Adipose tissue (tissue), 3 donors: Measurements from ENCODE around the gene KIF6. TPM values are rescaled to one million over a fixed set of nuclear protein-coding genes. Genes with fewer than 3 reads are reported as not detected.

Experiments used
- H3K27ac ChIP-seq: one replicate; pipeline ENCODE4 v1.5.1; 2013; ENCODE audit warnings: low read depth, low read length
- WGBS, 3 donors: extraction: QIAGEN DNeasy Blood & Tissue Kit; methylation state at CpG; one replicate each; pipeline ENCODE4 v1.1.7; 2013; 5-methylcytosine and 5-hydroxymethylcytosine counted together
- polyA plus RNA-seq, 3 donors: library from polyadenylated mRNA; stranded (reverse); fragments of 200-250 nt; gene quantifications; one replicate each; pipeline ENCODE4 v1.2.3, GENCODE V29; 2013
- donor health status: healthy with polysubstance abuse.
- donor health status: Bipolar disorder and iron deficiency.
- donor health status: healthy.

KIF6 gene
- polyA plus RNA-seq, 3 donors = 0.10 to 0.31 TPM; not detected in 1

DNA sequence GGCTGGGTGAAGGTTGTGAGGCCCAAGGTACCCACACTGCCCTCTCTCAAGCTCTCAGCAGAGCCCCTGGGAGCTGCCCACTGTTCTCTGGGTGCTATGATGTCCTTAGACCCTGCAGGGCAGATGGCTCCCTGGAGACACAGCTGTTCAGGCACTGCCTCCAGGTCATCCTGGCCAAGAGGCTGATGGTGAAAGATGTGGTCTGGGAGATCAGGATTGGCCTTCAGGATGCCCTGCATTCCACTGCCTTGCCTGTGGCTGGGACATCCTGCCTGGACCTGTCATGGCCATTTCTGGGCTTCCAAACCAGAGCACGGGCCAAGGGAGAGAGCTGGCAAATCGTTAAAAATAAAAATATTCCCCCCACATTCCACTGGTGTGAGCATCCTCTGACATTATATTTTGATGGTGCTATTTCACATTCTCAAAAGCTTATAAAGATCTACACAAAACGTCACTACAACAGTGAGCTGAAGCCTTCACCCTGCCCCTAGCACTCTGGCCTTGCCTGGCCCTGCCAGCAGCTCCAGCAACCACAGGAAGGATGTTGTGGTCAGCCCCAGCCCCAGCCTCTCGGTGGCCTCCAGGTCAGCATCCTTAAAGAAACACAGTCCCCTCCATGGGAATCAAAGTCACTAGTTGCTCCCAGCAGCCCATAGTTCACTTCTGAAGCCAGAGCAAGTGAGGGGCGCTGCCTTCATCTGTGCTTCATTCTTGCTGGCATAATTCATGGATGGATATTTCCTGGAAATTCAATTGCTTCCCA lies 389.2 kb downstream of the KIF6 start:
- H3K27ac ChIP-seq = no peak overlapping the region
- WGBS, 3 donors = 25 to 78% (median 29%) methylated on average over 5 of the region's 5 CpGs

DNA sequence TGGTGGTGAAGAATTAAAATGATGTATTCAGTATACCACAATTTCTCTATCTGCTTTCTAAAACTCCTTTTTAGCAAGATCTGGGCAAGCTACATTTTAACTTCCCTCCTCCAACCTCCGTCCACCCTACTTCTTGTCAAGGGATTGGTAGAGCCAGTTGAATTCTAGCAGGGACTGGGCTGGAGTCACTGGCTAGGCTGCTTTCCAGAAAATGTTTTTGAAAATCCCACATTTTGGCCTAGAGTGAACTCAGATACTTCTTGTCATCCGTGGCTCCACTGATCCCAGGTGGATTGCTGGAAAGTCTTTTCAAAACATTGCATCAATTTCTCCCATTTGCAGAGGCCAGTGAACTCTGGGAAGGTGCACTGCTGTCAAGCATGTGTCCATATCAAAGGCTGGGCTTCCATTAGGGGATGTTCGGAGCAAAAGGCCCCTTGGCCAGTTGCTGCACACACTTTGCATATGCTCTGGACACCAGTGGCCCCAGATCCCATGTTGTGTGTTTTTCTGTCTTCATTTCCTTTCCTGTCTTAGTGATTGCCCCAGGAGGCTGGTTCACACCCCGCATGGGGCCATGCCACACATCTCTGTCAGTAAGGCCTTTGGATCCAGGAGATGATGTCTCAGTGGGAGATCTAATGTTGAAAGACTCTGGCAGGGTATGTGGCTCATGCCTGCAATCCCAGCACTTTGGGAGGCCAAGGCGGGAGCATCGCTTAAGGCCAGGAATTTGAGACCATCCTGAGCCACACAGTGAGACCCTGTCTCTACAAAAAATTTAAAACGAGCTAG lies 391.4 kb downstream of the KIF6 start:
- no peak overlapping the region for H3K27ac ChIP-seq
- 71 to 78% (median 71%) methylated on average over 7 of the region's 7 CpGs for WGBS, 3 donors

DNA sequence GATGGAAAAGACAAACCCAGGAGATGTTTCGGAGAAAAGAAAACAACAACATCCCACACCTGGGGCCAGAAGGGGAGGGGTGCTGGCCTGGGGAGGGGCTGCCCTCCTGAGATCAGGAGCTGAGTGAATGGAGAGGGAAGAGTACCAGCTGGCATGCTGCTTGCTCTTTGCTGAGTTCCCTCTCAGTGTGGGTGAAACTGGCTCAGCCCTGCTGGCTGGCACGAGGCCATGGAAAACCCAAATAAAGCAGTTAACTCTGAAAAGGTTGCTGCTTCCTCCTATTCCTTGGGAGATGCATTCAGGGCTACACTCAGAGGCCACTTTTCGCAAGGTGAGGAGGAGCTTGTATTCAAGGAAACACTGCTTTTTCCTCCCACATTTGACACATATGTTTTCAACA lies 394.7 kb downstream of the KIF6 start:
- H3K27ac ChIP-seq = no peak overlapping the region
- WGBS, 3 donors = 43 to 50% (median 47%) methylated on average over 3 of the region's 3 CpGs

DNA sequence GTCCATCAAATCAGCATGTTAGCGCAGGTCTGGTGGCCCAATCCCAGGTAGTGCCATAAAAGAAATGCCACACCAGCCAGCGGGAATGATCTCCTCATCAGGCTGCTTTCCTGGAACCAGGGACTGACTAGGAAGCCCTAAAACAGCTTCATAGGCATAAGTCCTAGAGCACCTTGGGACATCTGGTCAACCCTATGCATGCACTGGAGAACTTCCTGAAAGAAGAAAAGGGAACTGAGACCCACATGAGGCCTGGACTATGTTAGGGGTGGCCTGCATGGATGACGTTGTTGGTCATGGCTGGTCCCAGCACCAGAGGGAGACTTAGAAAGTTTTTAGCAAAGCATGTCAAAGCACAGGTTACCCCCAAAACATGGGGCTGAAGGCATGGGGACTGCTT lies 395.2 kb downstream of the KIF6 start:
- H3K27ac ChIP-seq = no peak overlapping the region
- WGBS, 3 donors = 74 to 90% (median 74%) methylated on average over 3 of the region's 3 CpGs

DNA sequence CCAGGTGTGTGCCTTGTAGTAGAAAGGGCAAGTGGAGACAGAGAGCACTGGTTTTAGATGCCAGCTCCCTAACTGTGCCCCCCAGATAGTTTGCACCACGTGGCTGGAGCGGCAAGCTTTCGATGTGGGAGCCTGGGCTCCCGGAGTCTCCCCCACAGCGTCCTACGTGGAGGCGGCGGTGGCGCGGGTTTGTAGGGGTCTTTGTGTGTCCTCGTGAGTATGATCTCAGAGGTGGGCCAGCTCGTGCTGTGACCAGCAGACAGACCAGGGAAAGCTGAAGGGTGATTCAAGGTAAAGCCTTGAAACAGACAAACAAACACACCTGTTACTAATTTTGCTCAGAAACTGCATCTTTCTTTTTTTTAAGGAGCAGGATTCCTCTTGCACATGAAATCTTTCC lies 397.1 kb downstream of the KIF6 start:
- no peak overlapping the region for H3K27ac ChIP-seq
- WGBS, 3 donors = 88 to 94% (median 91%) methylated on average over 12 of the region's 12 CpGs

DNA sequence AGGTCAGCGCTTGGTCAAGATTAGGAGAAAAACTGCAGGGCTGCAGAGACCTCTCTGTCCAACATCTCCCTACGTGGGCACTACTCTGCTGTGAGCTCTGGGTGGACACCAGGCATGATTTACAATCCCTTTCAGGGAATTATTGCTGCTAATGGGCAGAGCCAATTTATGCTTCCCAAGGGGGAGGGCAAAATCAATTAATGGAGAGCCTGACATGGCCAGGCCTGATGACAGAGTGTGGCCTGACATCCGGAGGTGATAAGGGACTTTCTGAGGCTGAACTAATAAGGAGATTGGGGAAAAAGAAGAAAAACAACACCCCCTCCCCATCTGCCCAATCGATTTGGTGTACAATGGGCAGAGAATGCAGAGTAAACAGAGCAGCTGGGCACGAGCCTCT lies 397.7 kb downstream of the KIF6 start:
- 47 to 73% (median 67%) methylated on average over 5 of the region's 5 CpGs for WGBS, 3 donors

DNA sequence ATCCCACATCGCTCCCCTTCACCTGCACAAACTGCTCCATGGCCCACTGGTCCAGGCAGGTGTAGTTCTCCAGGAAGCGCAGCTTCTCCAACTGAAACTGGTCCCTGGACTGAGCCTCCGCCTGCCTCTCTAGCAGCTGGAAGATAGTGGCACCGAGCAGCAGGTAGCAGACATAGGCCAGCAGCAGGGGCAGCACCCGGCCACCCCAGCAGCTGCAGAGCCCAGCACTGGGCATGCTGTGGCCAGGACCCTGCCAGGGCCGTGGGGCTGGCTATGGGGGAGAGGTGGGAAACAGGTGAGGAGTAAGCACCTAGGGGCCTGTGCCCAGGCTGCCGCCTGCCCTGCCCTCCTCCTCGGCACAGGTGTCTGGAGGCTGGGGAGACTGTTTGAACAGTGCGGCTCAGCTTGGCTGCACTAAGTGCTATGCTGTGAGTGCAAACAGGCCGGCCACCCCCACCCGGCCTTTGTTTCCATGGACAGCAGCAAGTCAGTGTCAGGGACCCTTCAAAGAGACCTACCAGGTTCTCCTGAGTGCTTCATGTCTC lies 402.8 kb downstream of the KIF6 start, which contains the start of gene KCNK16:
TSS of gene KCNK16 (minus strand) at position 397 of the 545 bp plus-strand sequence. CDS start at position 235, 162 bp downstream.
- 59 to 84% (median 78%) methylated on average over 10 to 11 of the region's 11 CpGs for WGBS, 3 donors
- H3K27ac ChIP-seq = no peak within 1 kb of the TSS

More for the DNA sequence above, 397.7 kb downstream of the KIF6 start:
- no peak overlapping the region for H3K27ac ChIP-seq

DNA sequence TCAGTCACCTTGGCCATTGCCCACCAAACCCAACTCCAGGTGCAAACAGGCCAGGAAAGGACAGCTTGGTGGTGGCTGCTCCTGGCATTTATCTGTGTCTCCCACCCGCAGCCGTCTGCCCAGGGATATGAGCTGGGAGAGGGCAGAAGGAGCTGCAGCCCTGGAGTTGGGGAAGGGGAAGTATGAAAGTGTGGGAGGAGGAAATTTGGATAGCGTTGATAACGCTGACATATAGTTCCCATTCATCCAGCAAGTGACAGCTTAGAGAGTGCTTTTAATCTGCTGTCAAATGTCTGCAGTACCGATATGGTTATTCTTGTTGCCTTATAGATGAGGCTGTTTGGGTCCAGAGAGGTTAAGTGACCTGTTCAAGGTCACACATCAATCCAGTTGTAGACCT lies 403.4 kb downstream of the KIF6 start:
- H3K27ac ChIP-seq = no peak overlapping the region
- WGBS, 3 donors = 36 to 56% (median 50%) methylated on average over 5 of the region's 5 CpGs

DNA sequence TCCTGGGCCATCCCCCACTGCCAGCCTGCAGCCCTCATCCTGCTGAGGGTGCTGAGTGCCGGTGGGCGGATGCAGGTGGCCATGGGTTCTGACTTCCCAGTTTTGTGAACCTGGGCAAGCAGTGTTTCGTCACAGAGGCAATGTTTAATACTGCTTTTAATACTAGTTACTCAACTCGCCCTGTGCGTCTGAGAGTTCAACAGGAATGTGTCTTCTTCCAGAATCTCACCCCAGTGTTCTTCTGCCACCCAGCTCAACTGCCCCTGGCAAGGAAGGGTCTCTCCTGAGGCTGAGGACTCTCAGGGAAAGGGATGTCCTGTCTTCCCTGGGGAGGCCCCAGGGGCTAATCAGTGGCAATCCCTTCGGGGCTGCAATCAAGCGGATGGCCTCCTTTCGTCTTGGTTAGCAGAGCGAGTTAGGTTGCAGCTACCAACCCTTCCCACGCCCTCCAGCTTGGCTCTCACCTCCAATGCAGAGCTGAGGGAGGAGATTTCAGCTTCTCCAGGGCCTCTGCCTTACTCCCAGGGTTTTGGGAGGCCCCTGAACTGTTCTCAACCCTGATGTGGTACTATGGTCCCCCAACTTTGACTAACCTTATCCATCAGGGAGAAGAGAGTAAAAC lies 404.7 kb downstream of the KIF6 start:
- H3K27ac ChIP-seq = no peak overlapping the region
- 52 to 73% (median 53%) methylated on average over 10 of the region's 10 CpGs for WGBS, 3 donors

DNA sequence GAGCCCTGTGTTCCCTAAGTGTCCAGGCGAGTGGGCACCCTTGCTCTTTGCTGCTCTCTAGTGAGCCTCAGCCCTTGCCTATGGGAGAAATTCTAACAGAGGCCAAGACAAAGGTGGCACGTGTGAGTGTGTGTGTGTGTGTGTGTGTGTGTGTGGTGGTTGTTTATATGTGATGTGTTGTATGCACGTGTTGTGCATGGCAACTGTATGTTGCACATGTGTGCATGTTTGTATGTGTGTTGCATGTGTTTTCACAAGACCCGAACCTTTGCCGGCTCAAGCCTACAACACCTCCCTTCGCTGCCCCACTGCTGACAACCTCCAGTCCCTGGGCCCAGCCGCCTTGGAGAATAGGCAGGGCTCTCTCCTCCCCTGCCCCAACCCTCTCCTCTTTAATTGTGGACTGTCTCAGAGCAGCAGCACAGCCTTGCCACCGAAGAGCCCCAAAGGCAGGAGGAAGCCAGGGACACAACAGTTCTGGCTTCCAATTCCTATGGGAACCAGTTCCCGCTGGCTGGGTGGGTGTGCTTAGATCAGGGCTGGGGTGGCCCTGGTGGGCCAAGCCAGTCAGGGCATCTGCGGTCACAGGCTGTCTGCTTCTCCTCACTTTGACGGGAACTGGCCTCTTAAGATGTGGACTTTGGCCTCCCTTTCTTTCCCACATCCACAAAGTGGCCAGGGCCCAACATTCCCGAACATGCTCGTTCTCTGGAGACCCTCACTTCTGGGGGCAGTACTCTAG lies 405.4 kb downstream of the KIF6 start:
- H3K27ac ChIP-seq = no peak overlapping the region
- WGBS, 3 donors = 51 to 68% (median 65%) methylated on average over 13 of the region's 13 CpGs

DNA sequence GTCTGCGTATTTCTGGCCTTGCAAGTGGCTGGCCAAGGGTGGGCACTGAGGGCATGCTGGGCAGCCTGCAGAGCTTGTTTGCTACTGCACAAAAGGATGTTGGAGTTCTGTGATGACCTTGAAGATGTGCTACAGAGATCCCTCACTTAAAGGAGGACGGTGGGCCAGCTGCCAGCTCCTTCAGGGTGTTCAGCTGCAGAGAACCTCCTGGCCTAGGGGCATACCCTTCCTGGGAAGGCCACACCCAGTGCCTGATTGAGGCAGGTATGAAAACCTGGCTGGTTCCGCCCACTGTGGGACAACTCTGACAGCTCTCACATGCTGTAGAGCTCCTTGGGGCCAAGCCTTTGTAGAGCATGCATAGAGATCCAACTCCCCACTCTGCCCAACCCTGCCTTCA lies 408.0 kb downstream of the KIF6 start:
- WGBS, 3 donors = 85 to 92% (median 86%) methylated on average over 3 of the region's 3 CpGs
- no peak overlapping the region for H3K27ac ChIP-seq

DNA sequence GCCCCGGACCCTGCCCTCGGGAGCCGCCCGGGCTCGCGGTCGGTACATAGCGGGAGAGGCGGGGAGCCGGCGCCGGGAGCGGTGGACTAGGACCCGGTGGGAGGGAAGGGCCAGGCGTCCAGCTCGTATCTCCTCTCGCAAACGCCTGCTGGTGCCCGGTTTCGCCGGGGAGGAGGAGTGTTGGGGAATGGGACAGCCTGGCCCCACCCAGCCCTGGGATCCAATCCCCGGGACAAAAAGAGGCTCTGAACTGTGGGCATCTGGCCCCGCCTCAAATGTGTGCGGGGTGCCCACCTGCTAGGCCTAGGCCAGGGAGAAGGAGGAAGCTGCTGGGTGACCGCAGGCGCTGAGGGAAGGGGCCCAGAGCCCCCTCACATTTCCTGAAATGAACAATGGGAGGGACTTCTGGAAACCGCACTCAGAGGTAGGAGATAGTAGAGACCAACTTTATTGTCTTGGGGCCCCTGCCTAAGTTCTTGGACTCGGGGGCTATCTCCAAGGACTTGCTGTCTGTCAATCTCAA lies 410.9 kb downstream of the KIF6 start, which contains the start of gene KCNK17:
TSS of gene KCNK17 (minus strand) at position 147 of the 523 bp plus-strand sequence. CDS start at position 48, 99 bp downstream.
- 8 to 31% (median 10%) methylated on average over 22 to 28 of the region's 28 CpGs for WGBS, 3 donors
- no peak within 1 kb of the TSS for H3K27ac ChIP-seq

DNA sequence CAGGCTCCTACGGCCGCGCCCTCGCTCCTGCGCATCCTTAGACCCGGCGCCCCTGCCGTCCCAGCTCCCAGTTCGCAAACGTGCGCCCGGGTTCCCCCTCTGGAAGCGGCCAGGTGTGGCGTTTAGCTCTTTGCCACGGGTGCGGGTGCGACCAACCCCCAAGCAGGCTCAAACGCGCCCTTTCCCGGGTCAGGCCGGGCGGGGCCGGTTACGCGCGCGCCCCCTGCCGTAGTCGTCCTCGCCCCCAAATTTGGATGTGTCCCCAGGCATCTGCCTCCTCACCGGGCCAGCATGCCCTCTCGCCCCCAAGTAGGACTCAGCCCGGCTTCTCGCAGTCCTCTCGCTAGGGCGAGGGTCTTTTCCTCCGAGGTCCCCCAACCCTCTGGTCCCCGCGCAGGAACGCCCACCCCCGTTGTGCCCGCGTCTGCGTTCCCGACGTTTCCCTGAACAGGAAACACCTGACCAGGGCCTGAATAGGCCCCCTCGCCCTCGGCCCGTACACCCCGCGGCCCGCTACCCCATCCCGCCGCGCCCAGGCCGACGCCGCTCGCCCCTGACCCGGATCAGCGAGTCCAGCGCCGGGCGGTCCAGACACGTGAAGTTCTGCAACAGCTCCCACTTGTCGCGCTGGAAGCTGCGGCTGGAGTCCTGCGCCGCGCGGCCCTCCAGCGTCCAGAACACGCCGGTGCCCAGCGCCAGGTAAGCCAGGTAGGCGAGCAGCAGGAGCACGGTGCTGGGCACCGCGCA lies 411.5 kb downstream of the KIF6 start:
- WGBS, 3 donors = 2% methylated on average over 79 to 80 of the region's 80 CpGs
- H3K27ac ChIP-seq = no peak overlapping the region

DNA sequence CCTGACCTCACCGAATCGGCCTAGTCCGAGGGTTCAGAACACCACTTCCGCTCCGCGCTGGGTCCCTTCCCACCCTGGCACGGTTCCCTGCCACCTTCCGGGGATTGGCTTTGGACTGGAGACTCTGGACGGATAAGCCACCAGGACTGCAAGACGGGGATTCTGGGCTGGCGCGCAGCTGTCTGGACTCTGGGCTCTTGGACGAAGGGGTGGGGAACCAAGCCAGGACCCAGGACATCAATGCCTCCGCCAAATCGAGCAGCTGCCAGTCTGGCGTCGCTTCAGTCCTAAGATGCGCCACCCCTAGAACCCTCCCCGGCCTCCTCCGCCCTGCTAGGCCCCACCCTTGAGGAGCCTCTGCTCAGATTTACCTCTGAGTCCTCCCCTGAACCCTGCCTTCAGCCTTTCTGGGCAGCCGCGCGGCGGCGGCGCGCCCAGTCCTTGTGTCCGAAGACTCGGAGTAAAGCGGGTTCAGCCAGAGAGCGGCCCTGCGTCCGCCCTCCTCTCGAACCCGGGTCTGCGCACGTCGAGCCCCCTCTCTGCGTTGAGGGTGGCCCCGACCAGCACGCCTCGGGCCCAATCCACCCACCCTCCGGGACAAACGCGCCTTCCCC lies 412.2 kb downstream of the KIF6 start:
- WGBS, 3 donors = 15 to 19% (median 15%) methylated on average over 45 of the region's 45 CpGs
- no peak overlapping the region for H3K27ac ChIP-seq

DNA sequence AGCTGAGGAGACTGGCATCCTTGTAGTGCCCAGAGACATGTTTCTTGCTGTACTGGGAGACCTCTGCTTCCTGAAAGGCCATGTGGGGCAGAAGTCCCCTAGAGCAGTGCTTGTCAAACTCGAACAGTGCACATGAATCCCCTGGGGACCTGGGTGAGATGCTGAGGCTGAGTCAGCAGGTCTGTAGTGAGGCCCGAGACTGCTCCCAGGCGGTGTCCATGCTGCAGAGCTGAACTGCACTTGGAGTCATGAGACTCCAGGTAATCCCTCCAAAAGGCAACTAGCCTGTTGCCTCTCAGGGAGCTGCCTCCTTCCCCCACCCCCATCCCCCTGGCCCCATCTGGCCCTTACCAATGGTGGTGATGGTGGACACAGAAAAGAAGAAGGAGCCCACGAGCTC lies 414.7 kb downstream of the KIF6 start:
- 60 to 80% (median 68%) methylated on average over 4 of the region's 4 CpGs for WGBS, 3 donors

DNA sequence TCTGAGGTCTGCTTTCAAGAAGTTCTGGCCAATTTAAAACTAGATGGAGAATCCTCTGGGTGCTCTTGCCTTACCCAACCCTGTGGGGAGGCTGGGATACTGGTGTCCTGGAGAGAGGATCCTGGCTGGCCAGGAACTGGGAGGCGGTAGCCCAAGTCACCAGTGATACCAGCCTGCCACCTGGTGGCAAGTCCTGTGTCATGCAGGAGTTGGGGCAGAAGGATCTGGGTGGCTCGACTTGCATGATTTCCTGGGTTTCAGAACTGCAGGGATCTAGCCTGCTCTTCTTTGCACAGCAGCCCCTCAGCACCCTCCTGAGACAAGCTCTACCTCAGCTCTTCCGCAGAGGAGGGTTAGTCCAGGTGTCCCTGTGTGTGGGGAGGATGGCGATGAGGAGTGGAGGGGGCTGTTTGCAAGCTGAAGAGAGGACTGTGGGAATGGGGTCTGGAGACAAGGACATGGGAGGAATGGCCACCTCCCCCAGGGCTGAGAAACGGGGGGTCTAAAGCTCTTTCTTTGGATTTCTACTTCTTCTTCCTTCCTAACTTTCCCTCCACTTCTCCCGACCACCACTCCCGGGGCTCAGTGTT lies 415.2 kb downstream of the KIF6 start:
- 46 to 48% (median 47%) methylated on average over 7 of the region's 7 CpGs for WGBS, 3 donors
- H3K27ac ChIP-seq = no peak overlapping the region

More for the DNA sequence above, 414.7 kb downstream of the KIF6 start:
- H3K27ac ChIP-seq = no peak overlapping the region
